ENCODE data around the gene NBPF4. TPM values are rescaled to one million over a fixed set of nuclear protein-coding genes. Genes with fewer than 3 reads are reported as not detected.
"Not testable (repeated sequence)": the region's sequence is repeated elsewhere in the genome, so short reads cannot be mapped to it uniquely, and the experiment has no call there.

NBPF4 gene, protein sequence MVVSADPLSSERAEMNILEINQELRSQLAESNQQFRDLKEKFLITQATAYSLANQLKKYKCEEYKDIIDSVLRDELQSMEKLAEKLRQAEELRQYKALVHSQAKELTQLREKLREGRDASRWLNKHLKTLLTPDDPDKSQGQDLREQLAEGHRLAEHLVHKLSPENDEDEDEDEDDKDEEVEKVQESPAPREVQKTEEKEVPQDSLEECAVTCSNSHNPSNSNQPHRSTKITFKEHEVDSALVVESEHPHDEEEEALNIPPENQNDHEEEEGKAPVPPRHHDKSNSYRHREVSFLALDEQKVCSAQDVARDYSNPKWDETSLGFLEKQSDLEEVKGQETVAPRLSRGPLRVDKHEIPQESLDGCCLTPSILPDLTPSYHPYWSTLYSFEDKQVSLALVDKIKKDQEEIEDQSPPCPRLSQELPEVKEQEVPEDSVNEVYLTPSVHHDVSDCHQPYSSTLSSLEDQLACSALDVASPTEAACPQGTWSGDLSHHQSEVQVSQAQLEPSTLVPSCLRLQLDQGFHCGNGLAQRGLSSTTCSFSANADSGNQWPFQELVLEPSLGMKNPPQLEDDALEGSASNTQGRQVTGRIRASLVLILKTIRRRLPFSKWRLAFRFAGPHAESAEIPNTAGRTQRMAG
- total RNA-seq (2021; fragmentation: NEBNext Ultra II Directional; extraction: Animal tissue kit (Norgen Biotek cat#: 25700)), result not detected
- long read RNA-seq, result 0 reads

DNA sequence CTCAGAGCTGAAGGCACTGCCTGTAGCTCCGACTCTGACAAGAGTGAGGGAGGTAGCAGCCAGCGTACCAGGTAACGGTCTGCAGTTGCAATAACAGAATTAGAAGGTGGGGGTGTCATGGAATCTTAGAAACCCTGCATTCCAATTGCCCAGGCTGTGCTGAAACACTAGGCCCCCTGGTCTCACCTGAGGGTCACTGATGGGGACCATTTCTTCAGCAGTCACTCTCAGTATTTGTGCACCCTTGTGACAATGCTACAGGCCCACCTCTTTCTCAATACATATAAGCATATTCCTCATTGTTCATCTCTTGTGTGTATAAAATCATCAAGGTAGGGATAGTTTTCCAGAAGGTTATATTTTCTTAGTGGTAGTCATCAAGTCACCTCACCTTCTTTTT lies at the start of gene NBPF4:
Gene NBPF4, minus strand, starts transcription at position 101 of the 400 bp plus-strand sequence. CDS start 315 bp downstream, outside the sequence.
- H3K27me3 Mint-ChIP-seq (ENCODE audit: insufficient read depth); H3K27ac Mint-ChIP-seq; H3K36me3 Mint-ChIP-seq (ENCODE audit: low read depth); H3K9me3 Mint-ChIP-seq; H3K4me3 Mint-ChIP-seq; H3K4me1 Mint-ChIP-seq (ENCODE audit: low read depth); DNase-seq: not testable (repeated sequence)

DNA sequence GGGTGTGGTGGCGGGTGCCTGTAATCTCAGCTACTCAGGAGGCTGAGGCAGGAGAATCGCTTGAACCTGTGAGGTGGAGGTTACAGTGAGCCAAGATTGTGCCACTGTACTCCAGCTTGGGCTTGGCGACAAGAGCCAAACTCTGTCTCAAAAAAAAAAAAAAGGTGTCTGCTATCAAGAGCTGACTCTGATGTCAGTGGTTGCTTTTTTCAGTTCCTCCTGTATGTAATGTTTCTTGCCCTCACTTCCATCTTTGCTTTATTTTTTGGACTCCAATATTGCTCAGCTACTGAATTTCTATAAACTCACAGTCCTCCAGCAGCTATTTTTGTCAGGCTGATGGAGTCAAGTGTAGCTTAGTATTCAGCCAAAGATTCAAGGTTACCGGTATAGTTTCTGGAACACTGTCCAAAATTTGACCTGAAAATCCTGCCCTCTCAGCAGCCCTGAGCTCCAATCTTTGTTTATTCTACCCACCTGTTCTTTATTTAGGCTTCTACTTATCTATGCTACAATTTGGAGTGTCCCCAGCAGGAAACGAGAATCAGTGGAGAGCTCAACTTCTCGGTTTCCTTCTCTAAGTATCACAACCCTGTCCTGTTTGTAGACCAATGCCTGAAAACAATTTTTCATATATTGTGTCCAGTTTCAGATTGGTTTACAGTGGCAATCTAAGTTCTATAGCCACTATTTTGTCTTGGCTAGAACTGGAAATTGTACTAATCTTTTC lies 38.8 kb upstream of the NBPF4 start:
- not testable (repeated sequence) for H3K4me3 Mint-ChIP-seq; DNase-seq; H3K27me3 Mint-ChIP-seq (ENCODE audit: insufficient read depth); H3K27ac Mint-ChIP-seq; H3K9me3 Mint-ChIP-seq; H3K4me1 Mint-ChIP-seq (ENCODE audit: low read depth); H3K36me3 Mint-ChIP-seq (ENCODE audit: low read depth)

- H3K36me3 Mint-ChIP-seq (ENCODE audit: low read depth); H3K4me1 Mint-ChIP-seq (ENCODE audit: low read depth); H3K27me3 Mint-ChIP-seq (ENCODE audit: insufficient read depth); H3K9me3 Mint-ChIP-seq; DNase-seq; H3K27ac Mint-ChIP-seq; H3K4me3 Mint-ChIP-seq: not testable (repeated sequence)
Measured at GRCh38 chr1:108272485-108273327, 28.8 kb upstream of the NBPF4 start.

- H3K27ac Mint-ChIP-seq; DNase-seq; H3K4me1 Mint-ChIP-seq (ENCODE audit: low read depth); H3K9me3 Mint-ChIP-seq; H3K27me3 Mint-ChIP-seq (ENCODE audit: insufficient read depth); H3K4me3 Mint-ChIP-seq; H3K36me3 Mint-ChIP-seq (ENCODE audit: low read depth): not testable (repeated sequence)
Measured at GRCh38 chr1:108267097-108267496, 23.2 kb upstream of the NBPF4 start.

- not testable (repeated sequence) for H3K27ac Mint-ChIP-seq; H3K4me3 Mint-ChIP-seq; DNase-seq; H3K4me1 Mint-ChIP-seq (ENCODE audit: low read depth); H3K27me3 Mint-ChIP-seq (ENCODE audit: insufficient read depth); H3K9me3 Mint-ChIP-seq; H3K36me3 Mint-ChIP-seq (ENCODE audit: low read depth)
Measured at GRCh38 chr1:108261967-108262366, 18.1 kb upstream of the NBPF4 start.

DNA sequence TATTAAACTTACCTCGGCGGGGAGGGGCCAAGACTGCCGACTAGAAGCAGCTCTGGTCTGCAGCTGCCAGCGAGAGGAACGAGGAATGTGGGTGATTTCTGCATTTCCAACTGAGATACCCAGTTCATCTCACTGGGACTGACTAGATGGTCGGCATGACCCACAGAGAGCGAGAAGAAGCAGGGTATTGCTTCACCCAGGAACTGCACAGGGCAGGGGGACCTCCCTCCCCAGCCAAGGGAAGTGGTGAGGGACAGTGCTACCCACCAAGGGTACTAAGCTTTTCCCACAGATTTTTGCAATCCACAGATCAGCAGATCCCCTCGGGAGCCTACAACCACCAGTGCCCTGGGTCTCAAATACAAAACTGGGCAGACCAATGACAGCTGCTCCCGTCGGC lies 17.6 kb upstream of the NBPF4 start:
- H3K9me3 Mint-ChIP-seq; H3K27me3 Mint-ChIP-seq (ENCODE audit: insufficient read depth); H3K4me3 Mint-ChIP-seq; H3K4me1 Mint-ChIP-seq (ENCODE audit: low read depth); H3K27ac Mint-ChIP-seq; DNase-seq; H3K36me3 Mint-ChIP-seq (ENCODE audit: low read depth): not testable (repeated sequence)

GRCh38 chr1:108260578-108261259 lies 16.8 kb upstream of the NBPF4 start:
- not testable (repeated sequence) for H3K27me3 Mint-ChIP-seq (ENCODE audit: insufficient read depth); H3K4me3 Mint-ChIP-seq; H3K9me3 Mint-ChIP-seq; DNase-seq; H3K36me3 Mint-ChIP-seq (ENCODE audit: low read depth); H3K4me1 Mint-ChIP-seq (ENCODE audit: low read depth); H3K27ac Mint-ChIP-seq

GRCh38 chr1:108255426-108255825 lies 11.6 kb upstream of the NBPF4 start:
- not testable (repeated sequence) for H3K4me1 Mint-ChIP-seq (ENCODE audit: low read depth); H3K36me3 Mint-ChIP-seq (ENCODE audit: low read depth); H3K9me3 Mint-ChIP-seq; H3K27ac Mint-ChIP-seq; H3K4me3 Mint-ChIP-seq; DNase-seq; H3K27me3 Mint-ChIP-seq (ENCODE audit: insufficient read depth)

DNA sequence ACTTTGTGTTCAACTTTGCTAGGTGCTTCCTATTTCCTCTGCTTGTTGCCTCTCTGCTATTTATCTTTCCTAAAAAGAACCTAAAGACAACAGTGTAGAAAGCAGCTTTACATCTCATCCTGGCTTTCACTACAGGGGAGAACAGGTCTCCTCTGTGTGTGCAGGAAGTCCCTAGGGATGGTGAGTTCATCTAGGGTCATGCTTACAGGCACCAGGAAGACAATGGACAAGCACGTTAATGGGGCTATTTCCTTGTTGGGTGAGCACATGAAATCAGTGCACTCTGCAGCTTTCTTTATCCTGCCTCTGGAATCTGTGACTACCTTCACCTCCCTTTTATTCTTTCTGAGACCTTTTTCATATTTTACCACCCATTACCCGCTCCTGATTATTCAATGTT lies 4.5 kb downstream of the NBPF4 start:
- H3K9me3 Mint-ChIP-seq; DNase-seq; H3K36me3 Mint-ChIP-seq (ENCODE audit: low read depth); H3K4me3 Mint-ChIP-seq; H3K27me3 Mint-ChIP-seq (ENCODE audit: insufficient read depth); H3K4me1 Mint-ChIP-seq (ENCODE audit: low read depth); H3K27ac Mint-ChIP-seq: not testable (repeated sequence)

GRCh38 chr1:108235308-108235707 lies 8.6 kb downstream of the NBPF4 start:
- not testable (repeated sequence) for H3K36me3 Mint-ChIP-seq (ENCODE audit: low read depth); H3K9me3 Mint-ChIP-seq; H3K27me3 Mint-ChIP-seq (ENCODE audit: insufficient read depth); H3K4me3 Mint-ChIP-seq; DNase-seq; H3K4me1 Mint-ChIP-seq (ENCODE audit: low read depth); H3K27ac Mint-ChIP-seq

GRCh38 chr1:108232183-108232582 lies 11.7 kb downstream of the NBPF4 start:
- H3K36me3 Mint-ChIP-seq (ENCODE audit: low read depth); H3K4me3 Mint-ChIP-seq; DNase-seq; H3K27me3 Mint-ChIP-seq (ENCODE audit: insufficient read depth); H3K27ac Mint-ChIP-seq; H3K4me1 Mint-ChIP-seq (ENCODE audit: low read depth); H3K9me3 Mint-ChIP-seq: not testable (repeated sequence)

DNA sequence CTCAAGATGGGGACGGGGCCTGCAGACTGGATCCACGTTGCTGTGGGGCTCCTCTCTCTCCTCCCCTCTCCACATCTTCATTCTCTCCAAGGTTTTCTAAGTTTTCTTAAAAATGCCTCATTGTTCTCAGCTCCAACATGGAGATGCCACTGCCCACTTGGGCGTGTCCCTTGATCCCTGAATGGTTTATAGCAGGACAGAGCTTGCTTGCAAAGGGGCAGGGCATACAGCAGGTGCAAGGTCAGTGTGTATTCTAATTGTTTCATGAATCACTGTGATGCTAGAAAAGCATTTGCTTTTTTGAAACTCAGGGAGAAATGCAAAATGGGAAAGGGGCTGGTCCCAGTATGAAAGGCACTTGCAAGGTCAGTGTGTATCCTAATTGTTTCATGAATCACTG lies 13.9 kb downstream of the NBPF4 start:
- H3K27ac Mint-ChIP-seq; H3K27me3 Mint-ChIP-seq (ENCODE audit: insufficient read depth); H3K9me3 Mint-ChIP-seq; H3K4me1 Mint-ChIP-seq (ENCODE audit: low read depth); H3K4me3 Mint-ChIP-seq; DNase-seq; H3K36me3 Mint-ChIP-seq (ENCODE audit: low read depth): not testable (repeated sequence)

DNA sequence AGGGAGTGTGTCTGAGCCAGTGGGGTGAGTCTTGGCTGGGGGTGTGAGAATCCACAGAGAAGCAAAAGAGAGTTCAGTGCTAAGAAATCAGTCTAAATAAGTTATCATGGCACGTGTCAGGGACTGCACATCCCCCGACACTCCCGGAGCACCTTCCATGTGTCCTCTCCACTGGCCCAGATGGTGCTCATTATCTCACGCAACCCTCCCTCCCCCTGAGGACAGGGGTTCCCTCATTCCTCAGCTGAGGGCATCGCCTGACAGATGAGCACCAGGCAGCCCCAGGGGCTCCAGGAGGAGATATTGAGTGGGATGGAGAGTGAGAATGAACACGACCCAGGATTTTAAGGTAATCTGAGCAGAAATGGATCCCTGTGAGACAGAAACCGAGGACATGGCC lies 16.1 kb downstream of the NBPF4 start:
- not testable (repeated sequence) for H3K27ac Mint-ChIP-seq; H3K9me3 Mint-ChIP-seq; H3K4me1 Mint-ChIP-seq (ENCODE audit: low read depth); H3K27me3 Mint-ChIP-seq (ENCODE audit: insufficient read depth); H3K4me3 Mint-ChIP-seq; DNase-seq; H3K36me3 Mint-ChIP-seq (ENCODE audit: low read depth)
